WERI-Rb-1 (cell line): Measurements from ENCODE around the gene RARB.

Experiments used
- DNase-seq: peaks from one replicate; pipeline ENCODE4 v3.0.0-alpha.2; 2020
- H3K27ac ChIP-seq: fragments of 250-450 bp; sonication (Bioruptor Pico); 2 replicates; pipeline ENCODE4 v1.5.1; 2020; ENCODE audit warnings: mild to moderate bottlenecking, moderate library complexity
- H3K27me3 ChIP-seq: fragments of 250-450 bp; sonication (Bioruptor Pico); 2 replicates; pipeline ENCODE4 v1.5.1; 2021; ENCODE audit warnings: mild to moderate bottlenecking, low read depth, moderate library complexity; ENCODE audit not compliant: insufficient read depth, severe bottlenecking
- H3K36me3 ChIP-seq: fragments of 250-450 bp; sonication (Bioruptor Pico); 2 replicates; pipeline ENCODE4 v1.5.1; 2020; ENCODE audit warnings: mild to moderate bottlenecking, moderate library complexity
- H3K4me3 ChIP-seq: 2 replicates; pipeline ENCODE4 v1.5.1; 2011; ENCODE audit warnings: low read depth, mild to moderate bottlenecking, control low read depth, low read length
- H3K9me3 ChIP-seq: fragments of 250-450 bp; sonication (Bioruptor Pico); 2 replicates; pipeline ENCODE4 v1.5.1; 2021; ENCODE audit warnings: mild to moderate bottlenecking, moderate library complexity; ENCODE audit not compliant: severe bottlenecking
- TF ChIP-seq, protein P1 (sequence below): IDR thresholded peaks from 2 replicates; pipeline ENCODE4 v1.5.1; 2011; ENCODE audit warnings: low read depth, mild to moderate bottlenecking, control low read depth, inconsistent platforms, low read length

The RARB gene

DNA sequence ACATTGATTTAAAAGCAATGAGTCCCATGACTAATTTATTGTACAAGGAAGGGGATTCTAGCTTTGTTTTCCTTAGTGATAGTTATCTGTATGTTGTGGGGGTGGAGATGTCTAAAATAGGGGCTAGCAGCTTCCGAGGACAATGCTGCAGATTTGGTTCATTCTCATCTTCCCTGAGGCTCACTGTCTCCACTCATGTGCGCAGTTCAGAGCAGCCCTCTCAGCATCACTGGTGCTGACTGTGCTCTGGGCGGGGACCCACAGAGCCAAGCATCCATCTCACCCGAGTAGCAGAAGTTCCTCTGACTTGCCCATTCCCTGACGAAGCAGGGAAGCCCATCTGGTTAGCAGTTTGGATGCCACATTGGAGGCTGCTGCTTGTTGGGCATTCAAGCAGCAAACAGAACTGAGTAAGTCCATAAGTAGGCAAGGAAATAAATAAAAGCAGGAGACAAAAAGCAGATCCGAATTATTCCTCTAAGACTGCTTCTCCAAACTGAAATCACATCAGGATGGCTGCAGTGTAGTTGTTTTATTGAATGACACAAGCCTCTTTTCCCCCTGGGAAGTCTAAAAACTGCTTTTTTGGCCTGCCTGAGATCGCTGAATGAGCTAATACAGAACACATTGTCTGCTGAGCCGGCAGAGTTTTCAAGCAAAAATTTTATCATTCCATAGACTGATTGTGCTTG is 27.5 kb downstream of the RARB start:
- no peaks in the 10 kb centered on the region for H3K36me3 ChIP-seq
- H3K27ac ChIP-seq, result no peak overlapping the region
- no peaks in the 10 kb centered on the region for H3K9me3 ChIP-seq
- no peak for DNase-seq
- TF ChIP-seq, protein P1, sequence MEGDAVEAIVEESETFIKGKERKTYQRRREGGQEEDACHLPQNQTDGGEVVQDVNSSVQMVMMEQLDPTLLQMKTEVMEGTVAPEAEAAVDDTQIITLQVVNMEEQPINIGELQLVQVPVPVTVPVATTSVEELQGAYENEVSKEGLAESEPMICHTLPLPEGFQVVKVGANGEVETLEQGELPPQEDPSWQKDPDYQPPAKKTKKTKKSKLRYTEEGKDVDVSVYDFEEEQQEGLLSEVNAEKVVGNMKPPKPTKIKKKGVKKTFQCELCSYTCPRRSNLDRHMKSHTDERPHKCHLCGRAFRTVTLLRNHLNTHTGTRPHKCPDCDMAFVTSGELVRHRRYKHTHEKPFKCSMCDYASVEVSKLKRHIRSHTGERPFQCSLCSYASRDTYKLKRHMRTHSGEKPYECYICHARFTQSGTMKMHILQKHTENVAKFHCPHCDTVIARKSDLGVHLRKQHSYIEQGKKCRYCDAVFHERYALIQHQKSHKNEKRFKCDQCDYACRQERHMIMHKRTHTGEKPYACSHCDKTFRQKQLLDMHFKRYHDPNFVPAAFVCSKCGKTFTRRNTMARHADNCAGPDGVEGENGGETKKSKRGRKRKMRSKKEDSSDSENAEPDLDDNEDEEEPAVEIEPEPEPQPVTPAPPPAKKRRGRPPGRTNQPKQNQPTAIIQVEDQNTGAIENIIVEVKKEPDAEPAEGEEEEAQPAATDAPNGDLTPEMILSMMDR, result no peak
- no peaks in the 10 kb centered on the region for H3K27me3 ChIP-seq
- H3K4me3 ChIP-seq, result no peak overlapping the region

DNA sequence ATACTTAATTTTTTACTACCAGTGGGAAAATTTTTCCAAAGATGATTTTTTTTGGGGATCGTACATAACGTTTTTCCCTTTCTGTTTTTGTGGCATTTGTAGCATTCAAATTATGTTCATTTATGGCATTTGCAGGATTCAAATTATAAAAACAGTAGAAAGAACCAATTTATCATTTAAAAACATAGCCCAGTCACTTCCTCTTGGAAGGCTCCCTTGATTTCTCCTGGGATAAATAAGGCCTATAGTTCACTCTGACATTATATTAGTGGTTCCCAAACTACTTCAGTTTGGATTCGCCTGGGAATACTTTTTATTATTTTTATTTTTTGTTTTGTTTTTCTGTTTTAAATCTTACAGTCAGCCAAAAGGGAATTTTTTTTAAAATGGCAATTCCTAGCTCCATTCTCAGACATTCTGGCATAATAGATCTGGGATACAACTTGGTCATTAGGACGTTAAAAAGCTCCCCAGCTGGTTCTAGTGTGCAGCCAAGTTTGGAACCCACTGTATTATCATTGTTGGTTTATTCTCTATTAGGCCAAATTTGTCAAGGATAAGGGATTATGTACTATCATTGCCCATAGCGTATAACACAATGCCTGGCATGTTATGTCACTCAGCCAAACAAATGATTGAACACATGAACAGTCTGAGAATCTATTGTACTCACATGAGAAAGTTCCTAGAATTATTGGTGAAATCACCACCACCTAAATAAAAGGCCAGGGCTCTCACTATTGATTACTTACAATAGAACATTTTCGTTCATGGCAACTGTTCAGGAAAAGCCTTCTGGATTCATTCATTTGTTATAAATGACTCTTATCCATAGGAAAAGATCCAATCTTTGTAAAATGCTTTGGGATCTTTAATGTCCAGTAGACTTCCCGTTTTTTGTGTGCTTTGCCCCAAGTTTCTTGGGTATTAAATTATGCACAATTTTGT is 28.9 kb downstream of the RARB start:
- DNase-seq, result no peak
- H3K27me3 ChIP-seq, result no peaks in the 10 kb centered on the region
- no peak overlapping the region for H3K27ac ChIP-seq
- TF ChIP-seq, protein P1, result no peak
- no peak overlapping the region for H3K4me3 ChIP-seq
- no peaks in the 10 kb centered on the region for H3K36me3 ChIP-seq
- H3K9me3 ChIP-seq, result no peaks in the 10 kb centered on the region

GRCh38 chr3:25457671-25458419 is 29.8 kb downstream of the RARB start:
- TF ChIP-seq, protein P1, result no peak
- no peaks in the 10 kb centered on the region for H3K27me3 ChIP-seq
- H3K9me3 ChIP-seq, result no peaks in the 10 kb centered on the region
- DNase-seq, result no peak
- H3K4me3 ChIP-seq, result no peak overlapping the region
- H3K36me3 ChIP-seq, result no peaks in the 10 kb centered on the region
- H3K27ac ChIP-seq, result no peak overlapping the region

DNA sequence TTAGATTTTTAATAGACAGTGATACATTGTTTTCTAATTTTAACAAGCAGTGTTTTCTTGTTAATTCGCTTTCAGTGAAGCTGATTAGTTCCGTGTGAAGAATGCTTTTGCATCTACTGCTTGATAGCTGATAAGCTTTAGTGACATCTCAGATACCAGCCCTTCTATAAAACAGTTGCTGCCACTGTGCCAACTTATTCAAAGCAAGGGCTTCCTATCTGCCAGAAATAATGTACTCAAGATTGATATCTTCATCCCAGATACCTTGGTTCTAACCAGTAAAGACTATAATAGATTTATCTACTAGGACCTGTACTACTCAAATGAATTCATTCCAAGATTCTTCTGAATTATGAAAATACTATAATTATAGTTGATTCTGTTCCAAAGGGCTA is 30.4 kb downstream of the RARB start:
- no peaks in the 10 kb centered on the region for H3K9me3 ChIP-seq
- H3K27ac ChIP-seq, result no peak overlapping the region
- no peak for DNase-seq
- no peaks in the 10 kb centered on the region for H3K27me3 ChIP-seq
- TF ChIP-seq, protein P1, result no peak
- H3K4me3 ChIP-seq, result no peak overlapping the region
- no peaks in the 10 kb centered on the region for H3K36me3 ChIP-seq

GRCh38 chr3:25460751-25461150 is 32.7 kb downstream of the RARB start:
- no peaks in the 10 kb centered on the region for H3K27me3 ChIP-seq
- no peak overlapping the region for H3K4me3 ChIP-seq
- TF ChIP-seq, protein P1, result no peak
- H3K27ac ChIP-seq, result no peak overlapping the region
- no peak for DNase-seq
- no peaks in the 10 kb centered on the region for H3K36me3 ChIP-seq
- H3K9me3 ChIP-seq, result no peaks in the 10 kb centered on the region
